NCI-H526 (cell line): Measurements from ENCODE around the gene TENT4B.

ENCODE experiments used
- DNase-seq, 2 experiments: peaks; one replicate each; lab custom pipeline; 2025; lab: John Stamatoyannopoulos, UW

TENT4B gene

DNA sequence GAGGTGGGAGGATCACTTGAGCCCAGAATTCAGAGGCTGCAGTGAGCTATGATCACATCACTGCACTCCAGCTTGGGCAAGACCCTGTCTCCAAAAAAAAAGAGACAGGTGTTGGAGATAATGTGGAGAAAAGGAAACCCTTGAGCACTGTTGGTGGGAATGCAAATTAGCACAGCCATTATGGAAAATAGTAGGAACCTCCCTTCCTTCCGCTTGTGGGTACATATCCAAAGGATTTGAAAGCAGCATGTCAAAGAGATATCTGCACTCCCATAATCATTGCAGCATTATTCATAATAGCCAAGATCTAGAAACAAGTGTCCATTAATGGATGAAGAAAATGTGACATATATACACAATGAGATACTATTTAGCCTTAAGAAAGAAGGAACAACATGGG is 103.5 kb downstream of the TENT4B start:
- DNase-seq, result peak; percentile 37 to 69

DNA sequence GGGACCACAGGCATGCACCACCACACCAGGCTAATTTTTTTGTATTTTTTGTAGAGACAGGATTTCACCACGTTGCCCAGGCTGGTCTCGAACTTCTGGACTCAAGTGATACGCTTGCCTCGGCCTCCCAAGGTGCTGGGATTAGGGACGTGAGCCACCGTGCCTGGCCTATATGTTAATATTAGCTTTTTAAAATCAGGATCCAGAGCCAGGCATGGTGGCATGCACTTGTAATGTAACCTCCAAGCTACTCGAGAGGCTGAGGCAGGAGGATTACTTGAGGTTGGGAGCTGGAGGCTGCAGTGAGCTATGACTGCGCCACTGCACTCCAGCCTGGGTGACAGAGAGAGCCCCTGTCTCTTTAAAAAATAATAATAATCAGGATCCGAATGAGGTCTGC is 104.8 kb downstream of the TENT4B start:
- no peak for DNase-seq

DNA sequence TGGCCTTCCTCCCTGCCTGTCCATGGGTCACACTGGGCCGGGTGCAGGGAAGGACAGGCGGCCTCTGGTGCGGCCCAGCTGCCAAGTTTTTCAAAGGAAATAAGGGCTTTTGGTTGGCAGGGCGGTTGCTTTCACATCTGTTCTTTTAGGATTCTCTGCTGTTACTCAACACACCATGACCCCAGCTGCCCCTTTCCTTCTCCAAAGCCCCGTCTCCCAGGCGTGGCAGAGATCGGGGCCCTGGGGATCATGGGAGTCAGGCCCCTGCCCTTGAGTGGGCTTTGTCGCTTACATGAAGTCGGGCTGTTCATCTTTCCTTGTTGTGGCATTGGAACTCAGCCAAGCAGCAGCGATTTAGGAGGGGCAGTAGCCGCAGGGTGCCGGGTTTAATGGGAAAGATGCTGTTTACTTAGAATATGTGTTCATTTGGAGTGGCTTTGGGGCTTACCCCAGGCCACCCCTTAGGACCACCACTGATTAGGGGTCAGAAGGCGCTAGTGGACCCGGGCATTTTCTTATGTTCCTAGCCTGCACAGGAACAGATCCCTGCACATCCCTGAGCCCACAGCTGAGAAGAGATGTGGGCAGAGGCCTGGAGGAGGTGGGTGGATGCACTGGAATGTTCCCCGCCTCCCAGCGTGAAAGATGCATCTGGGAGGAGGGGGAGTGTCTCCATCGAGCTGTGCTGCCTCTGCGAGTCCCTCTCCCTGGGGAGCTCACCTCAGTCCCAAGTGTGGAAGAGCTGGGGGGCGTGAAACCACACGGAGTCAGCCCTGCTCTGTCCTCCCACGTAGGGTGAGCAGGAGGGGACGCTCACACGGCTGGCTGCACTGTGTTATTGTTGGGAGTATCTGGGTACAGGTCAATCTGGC is 106.5 kb downstream of the TENT4B start:
- DNase-seq, result no peak

DNA sequence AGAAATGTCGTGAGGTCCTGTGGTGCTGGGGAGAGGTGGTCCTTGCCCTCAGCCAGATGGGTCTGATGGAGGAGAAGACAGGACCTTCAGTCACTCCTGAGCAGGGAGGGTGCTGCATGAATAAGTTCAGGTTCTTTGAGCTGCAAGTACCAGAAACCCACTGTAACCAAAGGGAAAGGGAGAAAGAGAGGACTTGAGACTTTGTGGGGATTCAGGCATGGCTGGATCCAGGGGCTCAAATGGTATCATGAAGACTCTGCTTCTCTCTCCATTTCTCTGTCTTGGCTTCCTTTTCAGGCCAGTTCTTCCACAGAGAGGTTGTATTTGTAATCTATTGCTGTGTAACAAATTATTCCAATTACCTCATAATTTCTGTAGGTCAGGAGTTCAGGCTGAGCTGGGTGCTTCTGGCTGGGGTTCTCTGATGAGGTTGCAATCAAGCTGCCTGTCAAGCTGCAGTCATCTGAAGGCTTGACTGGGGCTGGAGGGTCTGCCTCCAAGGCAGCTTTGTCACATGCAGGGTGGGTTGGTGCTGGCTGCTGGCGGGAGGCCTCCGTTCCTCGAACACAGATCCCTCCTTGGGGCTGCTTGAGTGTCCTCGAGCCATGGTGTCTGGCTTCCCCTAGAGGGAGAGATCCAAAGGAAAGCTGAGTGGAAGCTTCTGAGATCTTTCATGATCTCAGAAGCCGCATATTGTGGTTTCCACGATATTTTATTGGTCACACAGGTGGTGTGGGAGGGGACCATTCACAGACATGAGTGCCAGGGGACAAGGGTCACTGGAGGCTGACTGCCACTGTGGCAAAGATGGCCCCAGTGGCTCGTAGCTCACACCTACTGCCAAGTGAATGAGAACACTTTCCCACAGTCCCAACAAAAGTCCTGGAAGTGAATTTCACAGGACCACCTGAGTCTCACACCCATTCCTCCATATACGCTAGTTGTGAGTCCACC is 107.4 kb downstream of the TENT4B start:
- DNase-seq, result no peak

DNA sequence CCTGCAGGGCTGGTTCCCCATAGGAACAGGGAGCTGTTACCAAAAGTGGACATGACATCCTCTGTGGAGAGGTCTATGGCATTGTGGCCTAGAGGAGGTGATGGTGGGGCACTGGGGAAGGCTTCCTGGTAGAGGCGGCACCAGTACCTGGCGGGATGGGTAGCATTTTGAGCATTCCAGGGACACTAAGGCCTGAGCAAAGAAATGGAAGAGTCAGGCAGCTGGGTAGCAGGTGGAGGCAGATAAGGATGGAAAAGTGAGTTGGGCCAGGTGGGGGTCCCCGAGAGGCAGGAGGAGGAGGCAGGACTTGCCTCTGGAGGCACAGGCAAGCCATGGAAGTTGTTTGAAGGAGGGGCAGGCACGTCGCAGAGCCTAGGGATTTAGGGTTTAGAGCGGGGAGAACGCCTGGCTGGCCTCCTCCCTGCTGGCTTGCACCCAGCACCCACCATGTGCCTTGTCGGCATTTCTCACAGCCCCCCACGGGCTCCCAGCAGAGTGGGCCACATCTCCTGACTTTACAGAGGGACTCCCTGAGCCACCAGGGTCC is 108.1 kb downstream of the TENT4B start:
- DNase-seq, result no peak

DNA sequence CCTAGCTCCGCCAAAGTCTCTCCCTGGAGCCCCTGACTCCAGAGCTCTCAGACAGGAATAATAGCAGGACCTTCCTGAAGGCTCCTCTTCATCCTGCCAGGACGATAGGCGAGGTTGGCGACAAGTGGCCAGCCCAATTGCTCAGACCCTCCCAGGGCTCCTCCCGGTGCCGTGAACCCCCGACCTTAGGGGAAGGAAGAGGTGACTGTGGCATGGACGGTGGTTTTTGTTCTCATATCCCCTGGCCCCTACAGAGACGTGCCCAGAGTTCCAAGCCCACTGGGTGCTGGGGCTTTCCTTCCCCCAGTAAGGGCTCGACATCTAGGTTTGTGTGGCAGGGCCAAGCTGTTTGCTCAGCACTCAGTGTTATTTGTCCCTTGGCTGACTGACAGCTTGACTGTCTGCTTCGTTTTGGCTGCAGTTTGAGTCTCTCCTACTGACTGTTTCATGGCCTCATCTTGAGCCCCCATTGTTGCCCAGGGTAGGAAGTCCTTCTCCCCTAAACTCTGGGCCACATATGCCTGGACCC is 108.7 kb downstream of the TENT4B start:
- DNase-seq, result no peak

DNA sequence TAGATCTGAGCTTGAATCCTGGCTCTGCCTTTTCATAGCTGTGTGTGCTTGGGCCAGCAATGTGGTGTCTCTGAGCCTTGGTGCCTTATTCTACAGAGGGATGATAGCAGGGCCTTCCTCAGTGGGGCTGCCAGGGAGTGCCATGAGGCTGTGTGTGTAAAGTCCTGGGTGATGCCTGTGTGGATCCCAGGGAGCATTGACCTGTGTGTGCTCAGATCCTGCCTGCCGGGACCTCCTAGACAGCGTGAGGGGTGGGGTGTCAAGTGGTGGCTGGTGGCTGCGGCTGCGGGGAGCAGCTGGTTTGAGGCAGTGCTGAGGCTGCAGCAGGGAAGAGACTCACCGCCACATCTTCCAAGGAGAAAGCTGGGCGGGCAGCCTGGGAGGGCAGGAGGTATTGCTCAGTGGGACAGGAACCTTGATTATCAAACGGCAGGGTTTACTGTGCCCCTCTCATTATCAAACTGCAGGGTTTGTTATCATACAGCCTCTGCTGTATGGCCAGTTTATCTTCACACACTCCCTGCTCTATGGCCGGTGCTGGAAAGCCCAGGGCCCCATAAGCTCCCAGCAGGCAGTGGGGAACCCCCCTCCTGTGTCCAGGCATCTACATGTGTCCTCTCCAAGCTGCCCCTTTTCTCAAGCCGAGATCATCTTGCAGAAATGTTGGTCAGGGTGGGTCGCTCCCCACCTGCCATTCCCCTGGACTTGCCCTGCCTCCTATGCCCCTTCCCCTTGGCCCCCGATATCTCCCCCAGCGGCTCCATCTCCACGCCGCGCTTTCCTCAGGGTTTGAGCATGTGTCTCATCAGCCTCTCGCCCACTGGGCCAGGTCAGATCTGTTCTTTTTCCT is 110.2 kb downstream of the TENT4B start:
- DNase-seq, result no peak

DNA sequence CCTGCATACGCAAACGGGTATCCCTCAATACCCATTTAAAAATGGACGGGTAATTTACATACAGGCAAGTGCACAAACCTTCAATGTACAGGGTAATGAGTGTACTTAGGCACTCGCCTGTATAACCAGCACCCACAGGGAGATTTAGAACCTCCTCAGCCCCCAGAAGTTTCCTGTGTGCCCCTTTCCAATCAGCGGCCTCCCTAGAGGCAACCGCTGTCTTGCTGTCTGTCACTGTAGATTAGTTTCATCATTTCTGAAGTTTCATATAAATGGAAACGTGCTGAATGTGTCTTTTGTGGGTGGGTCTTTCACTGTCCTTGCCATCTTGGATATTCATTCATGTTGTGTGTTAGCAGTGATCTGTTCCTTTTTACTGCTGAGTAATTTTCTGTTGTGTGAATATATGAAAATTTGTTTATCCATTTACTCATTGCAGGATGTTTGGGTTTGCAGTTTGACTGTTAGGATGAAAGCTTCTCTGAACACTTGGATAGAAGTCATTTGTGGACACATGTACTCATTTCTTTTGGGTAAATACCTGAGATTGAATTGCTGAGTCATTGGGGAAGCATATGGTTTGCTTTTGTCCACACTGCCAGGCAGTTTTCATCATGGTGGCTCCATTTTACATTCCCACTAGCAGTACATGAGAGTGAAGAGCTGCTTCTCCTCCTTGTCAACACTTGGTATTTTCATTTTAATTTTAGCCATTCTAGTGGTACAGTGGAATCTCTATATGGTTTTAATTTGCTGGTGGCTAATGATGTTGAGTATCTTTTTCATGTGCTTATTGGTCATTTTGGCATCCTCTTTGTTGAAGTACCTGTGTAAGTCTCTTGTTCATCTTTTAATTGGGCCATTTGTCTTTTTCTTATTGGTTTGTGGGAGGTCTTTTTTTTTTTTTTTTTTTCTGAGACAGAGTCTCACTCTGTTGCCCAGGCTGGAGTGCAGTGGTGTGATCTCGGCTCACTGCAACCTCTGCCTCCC is 111.1 kb downstream of the TENT4B start:
- DNase-seq, result no peak

DNA sequence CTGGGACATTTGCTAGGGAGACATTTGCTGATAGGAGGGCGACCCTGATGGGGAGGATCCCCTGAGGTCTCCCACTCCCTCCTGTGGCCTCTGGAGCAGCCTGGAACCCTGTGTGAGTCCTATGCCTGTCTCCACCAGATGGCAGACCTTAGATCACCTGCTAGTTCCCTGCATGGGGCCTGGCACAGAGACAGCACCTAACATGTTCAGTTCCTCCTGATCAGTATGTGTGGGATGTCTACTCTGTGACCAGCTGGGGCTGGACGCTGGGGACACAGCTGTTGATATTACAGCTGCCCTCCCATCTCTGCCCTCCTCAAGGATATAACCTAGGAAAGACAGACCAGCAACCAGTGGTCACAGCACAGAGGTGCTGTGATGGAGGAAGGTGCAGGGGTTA is 112.2 kb downstream of the TENT4B start:
- DNase-seq, result peak in 1 of 2 experiments; percentile 19

DNA sequence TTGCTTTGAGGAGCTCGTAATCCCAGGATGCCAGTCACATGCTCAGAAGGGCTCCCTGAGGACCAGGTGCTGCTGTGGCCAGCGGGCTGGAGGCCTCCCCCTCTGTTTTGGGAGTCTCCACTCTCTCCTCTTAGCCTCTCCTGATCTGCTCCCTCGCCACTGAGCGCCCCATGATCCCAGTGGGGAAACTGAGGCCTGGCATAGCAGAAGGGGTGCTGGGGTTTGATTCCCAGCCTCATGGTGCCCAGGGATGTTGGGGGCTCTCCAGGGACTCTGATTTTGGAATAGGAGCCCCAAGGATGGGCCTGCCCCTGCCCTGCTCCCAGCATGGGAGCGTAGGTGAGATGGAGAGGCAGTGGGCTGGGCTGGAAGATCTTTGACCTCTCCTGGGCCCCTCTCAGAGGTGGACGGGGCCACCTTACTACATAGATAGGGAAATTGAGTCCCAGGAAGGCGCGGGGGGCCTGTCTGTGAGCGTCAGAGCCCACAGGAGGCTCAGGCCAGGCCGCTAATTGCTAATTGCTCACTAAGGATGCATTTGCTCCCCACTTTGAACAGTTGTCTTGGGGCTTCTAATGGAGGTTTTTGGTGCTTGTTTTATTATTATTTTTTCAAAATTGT is 112.7 kb downstream of the TENT4B start:
- DNase-seq, result no peak

DNA sequence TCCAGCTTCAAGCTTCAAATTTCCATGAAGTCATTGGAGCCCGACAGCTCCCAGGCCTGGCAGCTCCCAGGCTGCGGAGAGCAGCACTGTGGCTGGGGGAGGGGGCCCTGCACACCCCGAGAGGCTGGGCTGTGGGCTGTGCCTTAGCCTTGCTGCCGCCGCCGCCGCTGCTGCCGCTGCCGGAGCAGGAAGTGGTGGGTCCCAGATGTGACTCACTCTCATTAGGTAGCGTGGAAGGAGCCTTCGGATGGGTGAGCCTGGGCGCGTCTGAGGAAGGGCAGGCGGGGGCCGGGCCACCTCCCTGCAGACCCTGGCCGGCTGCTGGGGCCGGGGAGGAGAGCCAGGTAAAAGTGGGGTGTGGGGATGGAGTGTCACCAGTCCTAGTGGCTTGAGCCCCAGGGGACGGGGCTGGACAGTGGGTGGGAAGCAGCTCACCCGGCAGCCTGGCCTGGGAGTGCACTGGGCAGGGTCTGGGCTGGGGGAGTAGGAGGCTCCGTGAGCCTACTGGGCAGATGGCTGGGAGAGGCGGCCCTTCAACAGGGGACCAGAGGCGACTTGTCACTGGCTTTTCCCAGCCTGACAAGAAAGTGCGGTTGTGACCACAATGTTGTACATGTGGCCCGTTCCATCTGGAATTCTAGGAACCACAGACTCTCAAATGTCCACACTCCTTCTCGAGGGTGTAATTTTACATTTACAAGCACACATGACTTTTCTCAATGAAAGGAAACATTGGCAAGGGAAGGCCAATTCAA is 113.4 kb downstream of the TENT4B start, which contains the start of gene ADCY7:
Gene ADCY7, plus strand, starts transcription at position 215 of the 755 bp plus-strand sequence. CDS start 21,629 bp downstream, outside the sequence.
- no peak for DNase-seq

DNA sequence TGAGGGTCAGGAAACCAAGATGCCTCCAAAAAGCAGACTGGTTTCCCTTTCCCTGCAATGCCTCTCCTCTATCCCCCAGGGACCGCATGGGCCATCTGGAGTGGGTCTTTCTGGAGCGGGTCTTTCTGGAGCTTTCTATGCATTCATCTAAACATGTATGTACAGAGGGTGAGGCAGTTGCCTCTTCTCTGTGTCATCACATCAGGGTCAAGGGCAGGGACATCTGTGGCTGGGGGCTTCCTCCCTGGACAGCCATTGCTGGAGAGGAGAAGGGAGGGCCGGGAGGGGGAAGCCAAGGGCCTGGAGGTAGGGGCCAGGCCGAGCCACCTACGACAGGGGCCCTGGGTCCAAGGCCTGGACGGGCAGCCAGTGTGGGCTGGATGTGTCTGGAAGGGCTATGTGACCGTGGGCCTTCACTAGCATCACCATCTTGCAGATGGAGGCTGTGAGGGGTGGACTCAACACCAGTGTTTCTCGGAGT is 114.1 kb downstream of the TENT4B start:
- DNase-seq, result no peak

DNA sequence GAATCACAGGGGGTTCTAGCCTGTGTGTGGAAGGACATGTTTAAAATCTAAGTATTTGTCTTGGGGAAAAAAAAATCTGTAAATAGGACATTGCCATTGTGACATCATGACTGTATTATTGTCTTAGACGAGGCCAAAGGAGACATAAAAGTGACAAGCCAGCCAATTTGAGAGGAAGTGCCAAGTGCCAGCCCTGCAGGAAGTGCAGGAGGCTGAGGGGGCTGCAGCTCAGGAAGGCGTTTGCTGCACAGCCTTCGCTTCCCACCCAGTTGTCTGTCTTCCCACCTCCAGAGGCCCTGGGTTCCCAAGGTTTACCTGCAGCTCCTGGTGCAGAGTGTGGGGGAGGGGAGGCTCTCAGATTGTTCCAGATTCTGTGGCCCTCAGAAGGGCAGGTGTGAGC is 114.5 kb downstream of the TENT4B start:
- no peak for DNase-seq

DNA sequence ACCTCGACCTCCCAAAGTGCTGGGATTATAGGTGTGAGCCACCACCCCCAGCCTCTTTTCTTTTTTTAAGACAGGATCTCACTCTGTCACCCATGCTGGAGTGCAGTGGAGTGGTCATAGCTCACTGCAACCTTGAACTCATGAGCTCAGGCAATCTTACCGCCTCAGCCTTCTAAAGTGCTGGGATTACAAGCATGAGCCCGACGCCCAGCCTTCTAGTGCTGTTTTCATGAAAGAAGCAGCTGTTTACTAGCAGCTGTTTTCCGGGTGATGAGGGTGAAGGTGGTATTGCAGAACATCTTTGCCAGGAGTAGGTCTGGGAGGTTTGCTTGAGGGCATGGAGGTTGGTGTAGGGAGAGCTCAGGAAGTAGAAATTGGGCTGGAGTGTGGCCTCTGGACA is 115.2 kb downstream of the TENT4B start:
- no peak for DNase-seq

DNA sequence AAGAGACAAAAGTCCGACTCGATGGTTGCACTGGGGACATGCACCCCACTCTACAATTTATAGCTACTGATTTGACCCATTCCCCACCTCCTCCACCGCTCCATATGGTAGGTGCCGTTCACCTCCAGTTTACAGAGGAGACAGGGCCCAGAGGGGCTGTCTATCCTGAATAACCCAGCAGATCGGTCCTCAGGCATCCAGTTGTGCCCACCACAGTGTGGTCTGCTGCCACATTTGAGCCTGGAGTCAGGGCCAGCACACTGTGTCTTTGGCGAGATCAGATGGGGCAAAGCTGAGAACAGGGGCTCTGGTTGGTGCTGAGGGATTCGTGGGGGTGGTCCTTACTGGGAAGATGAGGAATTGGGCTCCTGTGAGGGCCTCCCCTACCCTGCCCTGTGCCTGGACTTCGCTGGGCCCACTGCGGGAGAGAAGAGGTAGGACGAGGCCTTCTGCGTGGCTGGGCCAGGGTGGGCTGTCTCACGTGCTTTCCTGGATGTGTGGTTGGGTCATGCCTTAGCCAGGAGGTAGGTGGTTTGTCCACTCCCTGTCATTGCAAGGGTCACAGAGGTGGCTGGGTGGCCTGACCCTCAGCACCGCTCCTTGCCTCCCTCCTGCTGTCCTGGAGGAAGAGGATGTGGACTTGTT is 116.1 kb downstream of the TENT4B start:
- no peak for DNase-seq

DNA sequence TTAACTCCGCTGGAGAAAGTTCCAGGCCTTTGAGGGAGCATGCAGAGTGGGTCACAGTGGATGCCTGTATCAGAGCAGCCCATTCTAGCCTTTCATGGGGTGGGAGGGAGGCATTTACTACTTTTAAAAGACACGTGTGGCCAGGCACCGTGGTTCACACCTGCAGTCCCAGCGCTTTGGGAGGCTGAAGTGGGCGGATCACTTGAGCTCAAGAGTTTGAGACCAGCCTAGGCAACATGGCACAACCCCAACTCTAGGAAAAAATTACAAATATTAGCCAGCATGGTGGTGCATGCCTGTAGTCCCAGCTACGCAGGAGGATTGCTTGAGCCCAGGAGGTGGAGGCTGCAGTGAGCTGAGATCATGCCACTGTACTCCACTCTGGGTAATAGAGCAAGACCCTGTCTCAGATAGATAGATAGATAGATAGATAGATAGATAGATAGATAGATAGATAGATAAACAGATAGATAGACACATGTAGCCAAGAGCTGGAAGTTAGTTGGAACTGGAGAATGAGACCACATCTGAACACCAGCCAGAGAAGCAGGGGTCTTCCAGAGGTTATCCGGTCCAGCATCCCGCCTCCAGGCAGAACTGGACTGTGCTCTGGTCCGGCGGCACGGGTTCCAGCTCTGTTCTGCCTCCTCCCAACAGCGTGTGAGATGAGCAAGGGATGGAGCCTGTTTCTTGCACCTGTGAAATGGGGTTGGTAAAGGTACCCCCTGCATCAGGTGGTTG is 116.8 kb downstream of the TENT4B start:
- no peak for DNase-seq

DNA sequence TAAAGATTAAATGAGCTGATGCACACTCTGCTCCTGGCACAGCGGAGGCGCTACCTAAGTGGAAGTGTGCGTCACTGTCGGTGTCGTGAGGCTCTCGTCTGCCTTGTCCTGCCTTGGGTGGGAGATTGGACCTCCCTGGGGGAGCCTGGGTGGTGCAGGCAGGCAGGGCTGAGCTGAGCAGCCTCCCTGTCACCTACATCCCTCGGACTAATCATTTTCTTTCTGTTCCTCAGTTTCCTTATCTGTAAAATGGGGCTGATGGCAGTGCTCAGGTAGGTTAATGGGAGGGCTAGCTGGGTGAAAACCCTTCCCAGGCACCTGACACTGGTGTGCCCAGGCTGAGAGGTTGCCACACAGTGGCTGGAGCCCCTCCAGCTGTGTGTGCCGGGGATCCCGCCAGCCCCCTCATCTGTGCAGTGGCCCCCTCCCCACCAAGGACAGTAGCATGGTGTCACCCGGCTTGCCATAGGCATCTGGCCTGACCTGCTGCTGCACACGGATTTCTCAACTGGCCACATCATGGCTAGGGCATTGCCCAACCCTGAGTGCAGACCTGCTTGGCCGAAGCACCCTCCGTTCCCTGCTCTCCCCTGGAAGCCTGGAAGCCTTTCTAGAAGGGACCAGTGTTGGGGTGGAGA is 117.5 kb downstream of the TENT4B start:
- no peak for DNase-seq
